NCI-H146 (cell line): ENCODE measurements around the gene DRD5.
A peak's percentile ranks its signal among the peaks of the same experiment; 100 is the strongest.
"Not testable (repeated sequence)": the region's sequence is repeated elsewhere in the genome, so short reads cannot be mapped to it uniquely, and the experiment has no call there.

Experiments
- DNase-seq: peaks from one replicate; lab custom pipeline; 2025; lab: John Stamatoyannopoulos, UW

The DRD5 gene

GRCh38 chr4:9781343-9782135 lies at the start of gene DRD5:
Gene DRD5 (plus strand): TSS chr4:9781634. CDS start chr4:9782030, 396 bp downstream.
- DNase-seq, result no peak

- DNase-seq, result not testable (repeated sequence)
Measured at GRCh38 chr4:9732256-9732655, 49.2 kb upstream of the DRD5 start.

GRCh38 chr4:9735515-9735914 lies 45.9 kb upstream of the DRD5 start:
- DNase-seq, result no peak

GRCh38 chr4:9737280-9737679 lies 44.2 kb upstream of the DRD5 start:
- DNase-seq, result not testable (repeated sequence)

- DNase-seq, result not testable (repeated sequence)
Measured at GRCh38 chr4:9743789-9744188, 37.6 kb upstream of the DRD5 start.

GRCh38 chr4:9745782-9746181 lies 35.7 kb upstream of the DRD5 start:
- DNase-seq, result no peak

GRCh38 chr4:9758641-9759317 lies 22.7 kb upstream of the DRD5 start:
- DNase-seq, result no peak

- peak; percentile 79 for DNase-seq
Measured at GRCh38 chr4:9762823-9763475, 18.5 kb upstream of the DRD5 start.

GRCh38 chr4:9764155-9764696 lies 17.2 kb upstream of the DRD5 start:
- no peak for DNase-seq

- DNase-seq, result peak; percentile 26
Measured at GRCh38 chr4:9765091-9765490, 16.3 kb upstream of the DRD5 start.

- no peak for DNase-seq
Measured at GRCh38 chr4:9769321-9769720, 12.1 kb upstream of the DRD5 start.

GRCh38 chr4:9771034-9771433 lies 10.4 kb upstream of the DRD5 start:
- DNase-seq, result no peak

- no peak for DNase-seq
Measured at GRCh38 chr4:9773471-9773870, 8.0 kb upstream of the DRD5 start.

GRCh38 chr4:9782136-9782436 lies 652 bp downstream of the DRD5 start:
- no peak for DNase-seq

GRCh38 chr4:9785891-9786290 lies 4.5 kb downstream of the DRD5 start:
- not testable (repeated sequence) for DNase-seq

GRCh38 chr4:9792381-9792780 lies 10.9 kb downstream of the DRD5 start:
- DNase-seq, result peak; percentile 69

- not testable (repeated sequence) for DNase-seq
Measured at GRCh38 chr4:9796641-9797040, 15.2 kb downstream of the DRD5 start.

GRCh38 chr4:9800848-9801247 lies 19.4 kb downstream of the DRD5 start:
- peak; percentile 86 for DNase-seq

GRCh38 chr4:9804918-9805317 lies 23.5 kb downstream of the DRD5 start:
- no peak for DNase-seq

GRCh38 chr4:9808077-9808476 lies 26.6 kb downstream of the DRD5 start:
- no peak for DNase-seq

GRCh38 chr4:9811806-9812205 lies 30.4 kb downstream of the DRD5 start:
- DNase-seq, result no peak

- DNase-seq, result peak; percentile 45
Measured at GRCh38 chr4:9812501-9813340, 31.3 kb downstream of the DRD5 start.
